ENCODE results near the gene PLA2G2C.

PLA2G2C gene

DNA sequence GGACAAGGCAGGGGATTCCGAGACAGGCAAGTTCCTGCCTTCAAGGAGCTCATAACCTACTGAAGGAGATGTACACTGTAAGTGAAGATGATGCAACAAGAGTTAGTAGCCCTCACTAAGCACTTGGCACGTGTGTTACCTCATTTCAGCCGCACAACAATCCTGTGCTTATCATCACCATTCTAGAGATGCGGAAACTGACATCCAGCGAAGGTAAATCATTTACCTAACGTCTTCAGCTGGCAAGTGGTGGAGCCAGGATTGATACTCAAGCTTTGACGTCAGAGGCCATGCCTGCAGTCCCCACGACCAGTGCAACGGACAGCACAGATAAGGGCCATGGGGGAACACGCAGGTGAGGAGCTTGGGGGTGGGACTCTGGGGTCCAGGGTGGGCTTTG is 3.3 kb downstream of the PLA2G2C start:
- DNase-seq = no peak

DNA sequence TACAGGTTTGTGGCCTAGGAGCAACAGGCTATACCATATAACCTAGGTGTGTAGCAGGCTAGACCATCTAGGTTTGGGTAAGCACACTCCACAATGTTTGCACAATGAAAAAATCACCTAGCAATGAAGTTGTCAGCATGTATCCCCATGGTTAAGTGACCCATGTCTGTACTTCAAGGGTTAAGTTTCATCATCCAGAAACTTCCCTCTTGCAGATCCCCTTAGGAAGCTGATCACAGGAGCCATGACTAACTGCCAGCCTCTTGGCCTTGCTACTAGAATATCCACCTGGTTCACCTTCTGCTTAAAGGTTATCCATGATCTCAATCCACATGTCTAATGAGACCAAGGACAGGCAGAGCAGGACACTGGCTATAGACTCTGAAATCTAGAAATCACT is 3.9 kb downstream of the PLA2G2C start:
- no peak for DNase-seq

DNA sequence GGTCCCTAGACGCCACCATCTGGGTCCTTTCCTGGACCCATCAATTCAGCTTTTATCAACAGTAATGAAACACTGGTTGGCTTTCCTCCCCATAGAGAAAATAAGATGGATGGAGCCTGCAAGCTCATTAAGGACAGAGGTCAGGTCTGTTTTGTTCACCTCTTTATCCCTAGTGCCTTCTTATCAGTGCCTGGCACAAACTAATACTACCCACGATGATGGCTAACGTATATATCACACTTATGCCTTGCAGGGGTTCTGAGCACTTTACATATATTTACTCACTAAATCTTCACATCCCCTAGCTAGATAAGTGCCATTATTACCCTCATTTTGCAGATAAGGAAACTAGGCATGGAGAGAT is 5.5 kb downstream of the PLA2G2C start:
- no peak for DNase-seq

DNA sequence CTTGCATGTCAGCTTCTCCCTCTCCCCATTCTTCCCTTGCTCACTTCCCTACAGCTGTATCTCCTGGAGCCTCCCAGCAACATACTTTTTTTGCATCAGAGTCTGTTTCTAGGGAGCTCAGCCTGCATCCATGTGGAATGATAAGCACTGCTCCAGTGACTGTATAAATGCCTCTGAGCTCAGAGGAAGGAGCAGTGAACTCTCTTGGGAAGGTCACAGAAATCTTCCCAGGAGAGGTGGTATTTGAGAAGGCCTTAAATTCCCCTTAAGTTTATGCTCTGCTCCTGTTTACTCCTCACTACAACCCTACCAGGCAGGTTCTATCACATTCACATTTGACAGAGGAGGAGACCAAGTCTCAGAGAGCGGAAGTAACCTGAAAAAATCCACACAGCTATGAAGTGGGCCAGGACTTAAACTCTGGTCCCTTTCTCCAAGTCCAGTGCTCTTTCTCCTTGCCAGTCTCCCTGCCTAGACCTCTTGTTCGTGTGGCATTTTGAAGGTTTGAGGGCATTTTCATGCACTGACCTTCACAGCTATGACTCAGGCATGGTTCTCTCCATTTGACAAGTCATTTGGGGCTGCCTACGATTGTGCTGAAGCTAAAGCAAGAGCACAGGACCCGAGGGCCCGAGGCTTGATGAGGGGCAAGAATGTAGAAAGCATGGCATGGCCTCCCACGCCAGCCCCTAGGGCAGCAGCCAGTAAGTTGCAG is 6.0 kb downstream of the PLA2G2C start:
- DNase-seq = no peak

- no peak for DNase-seq
Observed at GRCh38 chr1:20179371-20180128, 6.8 kb downstream of the PLA2G2C start.

GRCh38 chr1:20178634-20179370 is 7.5 kb downstream of the PLA2G2C start:
- DNase-seq = no peak

DNA sequence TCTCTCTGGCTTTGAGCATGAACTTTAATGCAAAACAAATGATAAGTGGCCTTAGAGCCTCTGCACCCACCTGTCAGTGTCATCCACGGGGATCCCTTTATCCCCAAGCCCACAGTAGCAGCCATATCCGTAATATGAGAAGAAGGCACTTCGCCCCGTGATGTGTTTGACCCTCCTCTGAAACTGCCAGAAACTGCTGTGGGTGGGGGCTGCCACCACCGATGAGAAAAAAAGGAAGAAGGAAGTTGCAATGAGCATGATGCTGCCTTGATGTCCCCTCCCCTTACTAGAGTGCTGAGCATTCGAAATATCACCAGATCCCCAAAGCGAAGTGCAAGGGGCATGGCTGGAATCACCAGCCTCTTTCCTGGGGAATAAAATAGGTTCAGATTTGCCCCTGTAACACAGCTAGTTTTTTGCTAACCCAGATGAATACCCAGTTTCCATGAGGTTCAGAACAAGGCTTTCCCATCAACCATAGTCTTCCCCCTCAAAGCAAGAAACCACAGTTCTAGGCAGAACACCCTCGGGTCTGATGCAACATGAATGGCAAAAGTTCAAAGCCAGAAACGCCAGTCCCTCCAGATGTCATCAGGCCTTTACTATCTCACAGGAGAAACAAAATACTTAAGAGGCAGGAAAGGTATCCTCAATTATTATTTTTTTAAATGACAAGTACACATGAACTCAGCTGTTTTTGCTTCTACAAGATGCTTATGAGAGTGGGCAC is 11.2 kb downstream of the PLA2G2C start:
- no peak for DNase-seq

DNA sequence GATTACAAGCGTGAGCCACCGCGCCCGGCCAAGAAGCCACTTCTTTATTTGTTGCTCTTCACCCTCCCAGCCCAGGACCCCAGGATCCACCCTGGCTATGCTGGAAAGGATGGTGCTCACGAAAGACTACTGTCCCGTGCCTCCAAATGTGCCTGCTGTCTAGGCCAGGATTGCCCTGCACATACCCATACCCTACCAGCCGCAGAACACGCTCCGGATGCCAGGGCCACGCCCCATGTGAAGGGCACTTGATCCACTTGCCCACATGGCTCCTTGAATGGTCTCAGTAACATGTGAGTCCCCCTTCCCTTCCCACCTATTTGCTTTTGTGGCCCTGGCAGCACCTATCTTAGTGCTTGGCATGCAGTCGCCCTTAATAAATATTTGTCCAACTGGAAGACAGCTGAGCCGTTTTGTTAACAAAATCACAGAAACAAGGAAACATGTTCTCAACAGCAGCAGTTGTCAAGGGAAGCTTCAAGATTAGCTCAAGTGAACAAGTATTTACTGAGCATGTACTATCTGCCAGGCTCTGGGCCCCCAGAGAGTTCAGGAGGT is 14.2 kb downstream of the PLA2G2C start:
- no peak for DNase-seq

GRCh38 chr1:20169932-20170331 is 16.4 kb downstream of the PLA2G2C start:
- no peak for DNase-seq

DNA sequence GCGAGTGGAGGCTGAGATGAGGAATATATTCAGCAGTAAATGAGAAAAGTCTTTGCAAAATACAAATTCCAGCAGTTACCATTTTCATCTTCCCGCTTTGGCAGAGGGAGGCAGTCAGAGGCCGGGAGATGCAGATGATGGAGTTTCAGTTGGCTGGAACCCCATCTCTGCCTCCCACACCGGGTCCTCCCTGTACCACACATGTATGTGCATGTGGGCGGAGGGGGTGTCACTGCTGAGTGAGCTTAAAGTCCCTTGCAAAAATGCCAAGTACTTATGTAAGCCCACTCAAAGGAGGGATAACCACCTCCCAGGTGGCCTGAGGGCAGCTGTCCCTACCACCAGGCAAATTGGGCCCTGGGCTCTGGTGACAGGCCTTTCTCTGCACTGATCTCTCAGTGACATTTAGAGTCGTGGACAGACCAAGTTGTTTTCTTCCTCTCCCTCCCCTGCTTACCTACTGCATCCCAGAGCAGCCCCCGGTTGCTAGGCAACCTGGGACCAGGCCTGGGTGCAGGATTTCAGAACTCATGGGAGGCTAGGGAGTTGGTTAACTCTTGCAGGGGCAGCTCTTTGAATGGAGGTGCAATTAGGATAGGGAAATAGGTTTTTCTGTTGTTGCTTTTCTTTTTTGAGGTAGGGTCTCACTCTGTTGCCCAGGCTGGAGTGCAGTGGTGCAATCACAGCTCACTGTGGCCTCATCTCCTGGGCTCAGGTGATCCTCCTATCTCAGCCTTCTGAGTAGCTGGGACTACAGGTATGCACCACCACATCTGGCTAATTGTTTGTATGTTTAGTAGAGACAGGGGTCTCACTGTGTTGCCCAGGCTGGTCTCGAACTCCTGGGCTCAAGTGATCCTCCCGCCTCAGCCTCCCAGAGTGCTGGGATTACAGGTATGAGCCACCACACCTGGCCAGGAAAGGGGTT is 17.5 kb downstream of the PLA2G2C start:
- DNase-seq = no peak

- DNase-seq = no peak
Observed at GRCh38 chr1:20167126-20167525, 19.2 kb downstream of the PLA2G2C start.

DNA sequence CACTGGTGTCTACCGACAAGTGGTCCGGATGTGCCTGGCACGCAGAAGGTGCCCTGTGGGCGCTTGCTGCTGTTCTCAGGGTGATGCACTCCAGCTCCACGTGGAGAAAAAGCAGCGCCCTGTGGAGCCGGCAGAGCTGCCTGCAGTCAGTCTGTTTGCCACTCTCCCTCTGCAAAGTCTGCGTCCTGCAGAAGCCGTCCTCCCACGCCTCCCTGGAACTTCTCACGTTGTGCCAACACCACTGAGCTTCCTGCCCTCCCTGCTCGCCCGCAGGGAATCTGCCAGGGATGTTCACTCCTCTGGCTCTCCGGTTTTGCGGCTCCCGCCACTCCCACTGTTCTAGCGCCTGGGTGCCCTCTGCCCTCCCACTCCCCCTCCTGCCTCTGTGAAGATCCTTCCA is 20.3 kb downstream of the PLA2G2C start:
- DNase-seq = no peak

GRCh38 chr1:20165522-20165951 is 20.8 kb downstream of the PLA2G2C start:
- no peak for DNase-seq

- no peak for DNase-seq
Observed at GRCh38 chr1:20164694-20165202, 21.6 kb downstream of the PLA2G2C start.

GRCh38 chr1:20160034-20160433 is 26.3 kb downstream of the PLA2G2C start:
- DNase-seq = no peak

DNA sequence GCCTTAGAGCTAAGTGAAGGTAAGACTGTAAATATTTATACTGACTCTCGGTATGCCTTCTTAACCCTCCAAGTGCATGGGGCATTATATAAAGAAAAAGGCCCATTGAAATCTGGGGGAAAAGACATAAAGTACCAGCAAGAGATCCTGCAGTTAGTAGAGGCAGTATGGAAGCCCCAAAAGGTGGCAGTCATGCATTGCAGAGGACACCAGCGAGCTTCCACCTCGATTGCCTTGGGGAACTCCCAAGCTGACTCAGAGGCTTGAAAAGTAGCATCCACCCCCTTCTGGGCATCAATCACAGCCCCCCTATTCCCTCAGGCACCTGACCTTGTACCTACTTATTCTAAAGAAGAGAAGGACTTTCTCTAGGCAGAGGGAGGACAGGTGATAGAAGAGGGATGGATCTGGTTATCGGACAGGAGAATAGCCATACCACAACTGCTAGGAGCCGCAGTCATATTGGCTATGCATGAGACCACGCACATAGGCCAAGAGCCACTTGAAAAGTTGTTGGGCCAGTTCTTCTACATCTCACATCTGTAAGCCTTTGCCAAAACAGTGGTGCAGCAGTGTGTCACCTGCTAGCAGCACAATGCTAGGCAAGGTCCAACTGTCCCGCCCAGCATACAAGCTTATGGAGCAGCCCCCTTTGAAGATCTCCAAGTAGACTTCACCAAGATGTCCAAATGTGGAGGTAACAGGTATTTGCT is 27.8 kb downstream of the PLA2G2C start:
- no peak for DNase-seq

DNA sequence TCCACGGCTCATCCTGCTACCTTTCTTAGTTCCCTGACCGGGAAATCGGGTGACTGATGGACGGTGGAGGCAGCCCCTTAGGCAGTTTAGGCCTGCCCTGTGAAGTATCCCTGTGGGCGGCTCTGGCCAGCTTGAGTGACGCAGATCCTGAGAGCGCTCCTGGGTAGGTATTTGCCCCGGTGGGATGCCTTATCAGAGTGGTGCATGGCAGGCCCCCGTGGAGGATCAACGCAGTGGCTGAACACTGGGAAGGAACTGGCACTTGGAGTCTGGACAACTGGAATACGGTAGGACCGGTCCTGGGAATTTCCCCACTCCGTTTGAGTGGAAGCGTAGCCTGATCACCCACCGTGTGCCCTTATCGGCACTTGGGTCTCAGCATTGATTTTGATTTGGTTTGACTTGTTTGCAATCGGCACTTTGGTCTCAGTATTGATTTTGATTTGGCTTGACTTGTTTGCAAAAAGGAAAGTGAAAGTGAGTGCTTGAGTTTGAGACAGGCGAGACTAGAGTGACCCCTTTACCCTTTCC is 32.0 kb downstream of the PLA2G2C start:
- no peak for DNase-seq

- no peak for DNase-seq
Observed at GRCh38 chr1:20153000-20153418, 33.3 kb downstream of the PLA2G2C start.

DNA sequence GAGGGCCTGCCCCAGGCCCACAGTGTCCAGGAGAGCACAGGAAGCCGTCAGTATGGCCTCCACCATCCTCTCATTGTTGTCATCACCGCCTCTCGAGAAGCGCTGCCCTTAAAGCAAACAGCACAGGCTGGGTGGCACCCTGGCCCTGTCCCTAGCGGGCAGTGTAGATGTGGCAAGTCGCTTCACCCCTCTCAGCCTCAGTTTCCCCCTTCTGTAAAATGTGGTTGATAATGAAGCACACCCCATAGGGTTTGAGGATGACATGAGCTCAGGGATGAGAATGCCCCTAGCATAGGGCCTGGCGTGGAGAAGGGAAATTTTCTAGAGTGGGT is 33.8 kb downstream of the PLA2G2C start:
- DNase-seq = no peak

- DNase-seq = peak; percentile 60 to 61
Observed at GRCh38 chr1:20151906-20152598, 34.3 kb downstream of the PLA2G2C start.

Measured in bone marrow (tissue), 2 donors.